ENCODE data around the gene NRXN3.
A peak's percentile ranks its signal among the peaks of the same experiment; 100 is the strongest.
"Not testable (repeated sequence)": the region's sequence is repeated elsewhere in the genome, so short reads cannot be mapped to it uniquely, and the experiment has no call there.

NRXN3 gene

GRCh38 chr14:78486081-78486480 lies 315.9 kb downstream of the NRXN3 start:
- no peak for DNase-seq (ENCODE audit: low read depth in 2 of 2)

GRCh38 chr14:78486621-78487020 lies 316.4 kb downstream of the NRXN3 start:
- no peak for DNase-seq (ENCODE audit: low read depth in 2 of 2)

DNA sequence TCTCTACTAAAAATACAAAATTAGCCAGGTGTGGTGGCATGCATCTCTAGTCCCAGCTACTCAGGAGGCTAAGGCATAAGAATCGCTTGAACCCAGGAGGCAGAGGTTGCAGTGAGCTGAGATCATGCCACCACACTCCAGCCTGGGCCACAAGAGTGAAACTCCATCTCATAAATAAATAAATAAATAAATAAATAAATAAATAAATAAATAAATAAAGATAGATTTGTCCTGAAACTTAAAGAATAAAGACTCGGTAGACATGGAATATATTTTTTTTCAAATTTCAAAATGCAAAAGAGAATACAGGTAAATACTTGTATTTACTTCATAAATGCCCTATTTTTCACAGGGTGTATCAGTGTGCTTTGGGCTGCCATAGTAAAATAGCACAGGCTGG lies 317.4 kb downstream of the NRXN3 start:
- DNase-seq (ENCODE audit: low read depth in 2 of 2), result not testable (repeated sequence)

GRCh38 chr14:78488938-78489337 lies 318.8 kb downstream of the NRXN3 start:
- DNase-seq (ENCODE audit: low read depth in 2 of 2), result no peak

GRCh38 chr14:78491048-78491447 lies 320.9 kb downstream of the NRXN3 start:
- DNase-seq (ENCODE audit: low read depth in 2 of 2), result no peak

- DNase-seq (ENCODE audit: low read depth in 2 of 2), result no peak
Measured at GRCh38 chr14:78498062-78498595, 328.0 kb downstream of the NRXN3 start.

GRCh38 chr14:78501909-78502308 lies 331.7 kb downstream of the NRXN3 start:
- DNase-seq (ENCODE audit: low read depth in 2 of 2), result no peak

- DNase-seq (ENCODE audit: low read depth in 2 of 2), result no peak
Measured at GRCh38 chr14:78508023-78508422, 337.9 kb downstream of the NRXN3 start.

DNA sequence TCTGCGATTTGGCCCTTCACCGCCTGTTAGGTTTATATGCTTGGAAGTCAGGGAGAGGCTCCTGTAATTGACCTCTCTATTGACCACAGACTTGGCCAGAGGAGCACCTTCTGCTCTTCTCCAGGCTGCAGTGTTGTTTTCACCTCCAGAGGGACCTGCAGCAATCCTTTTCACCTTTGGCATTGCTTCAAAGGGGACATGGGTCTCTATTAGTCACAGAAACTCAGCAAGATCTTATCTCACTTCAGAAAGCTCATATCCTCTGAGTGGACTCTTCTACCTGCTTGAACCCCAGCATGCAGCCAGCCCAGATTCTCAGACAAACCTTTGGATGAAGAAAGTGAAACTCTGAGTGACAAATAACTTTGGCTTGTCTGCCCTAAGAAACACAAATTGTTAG lies 339.3 kb downstream of the NRXN3 start:
- DNase-seq (ENCODE audit: low read depth in 2 of 2), result no peak

DNA sequence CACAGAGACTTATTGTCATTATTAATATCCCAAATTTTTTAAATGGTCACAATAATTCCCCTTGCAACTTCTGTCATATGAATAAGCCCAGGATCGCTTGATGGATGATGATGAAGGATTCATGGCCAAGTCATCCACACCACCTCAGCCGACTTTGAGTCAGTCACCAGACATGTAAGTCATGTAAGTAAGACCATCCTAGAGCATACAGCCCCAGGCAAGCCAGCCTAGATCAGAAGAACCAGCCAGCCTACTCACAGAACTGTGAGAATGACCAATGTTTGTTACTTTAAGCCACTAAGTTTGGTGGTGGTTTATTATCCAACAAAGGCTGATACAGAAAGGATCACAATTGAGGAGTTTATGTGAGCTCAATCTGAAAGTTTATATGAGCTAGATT lies 341.8 kb downstream of the NRXN3 start:
- DNase-seq (ENCODE audit: low read depth in 2 of 2), result no peak

DNA sequence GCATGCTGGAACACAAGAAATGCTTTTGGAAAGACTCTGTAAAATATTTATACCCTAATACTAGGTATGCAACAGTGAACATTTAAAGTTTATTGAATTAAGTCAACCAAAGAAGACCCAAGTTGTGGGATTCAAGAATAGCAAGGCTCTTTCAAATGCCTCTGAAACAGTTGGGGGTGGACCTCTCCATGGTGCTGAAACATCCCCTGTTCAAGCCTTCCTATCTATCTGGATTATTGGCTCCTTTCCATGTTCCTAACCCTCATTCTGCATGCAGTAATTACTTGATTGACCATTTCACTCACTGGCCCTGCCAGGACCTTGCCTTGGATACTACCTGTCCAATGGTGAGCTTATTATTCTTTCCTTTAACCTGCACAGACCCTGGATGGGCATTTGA lies 349.7 kb downstream of the NRXN3 start:
- DNase-seq (ENCODE audit: low read depth in 2 of 2), result peak in 1 of 2 donors; percentile 6

GRCh38 chr14:78524196-78524595 lies 354.0 kb downstream of the NRXN3 start:
- DNase-seq (ENCODE audit: low read depth in 2 of 2), result no peak

DNA sequence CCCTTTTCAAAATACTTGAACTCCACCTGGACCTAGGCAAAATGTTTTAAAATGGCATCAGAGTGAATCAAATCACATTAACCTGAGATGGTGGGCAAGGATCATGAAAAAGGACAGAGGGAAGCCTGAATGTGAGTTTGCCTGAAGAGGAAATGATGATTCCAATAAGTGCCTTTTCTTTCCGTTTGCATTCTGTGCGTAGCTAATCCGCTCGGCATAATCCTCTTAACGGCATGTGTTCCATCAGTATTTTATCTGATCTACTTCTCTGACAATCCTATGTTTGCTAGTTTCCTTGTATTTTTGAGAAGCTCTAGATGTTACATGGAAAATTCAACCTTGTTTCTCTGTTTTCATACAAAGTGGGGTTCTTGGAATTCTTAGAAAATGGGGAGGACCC lies 354.6 kb downstream of the NRXN3 start:
- no peak for DNase-seq (ENCODE audit: low read depth in 2 of 2)

- no peak for DNase-seq (ENCODE audit: low read depth in 2 of 2)
Measured at GRCh38 chr14:78530078-78530477, 359.9 kb downstream of the NRXN3 start.

GRCh38 chr14:78534141-78534540 lies 364.0 kb downstream of the NRXN3 start:
- DNase-seq (ENCODE audit: low read depth in 2 of 2), result no peak

DNA sequence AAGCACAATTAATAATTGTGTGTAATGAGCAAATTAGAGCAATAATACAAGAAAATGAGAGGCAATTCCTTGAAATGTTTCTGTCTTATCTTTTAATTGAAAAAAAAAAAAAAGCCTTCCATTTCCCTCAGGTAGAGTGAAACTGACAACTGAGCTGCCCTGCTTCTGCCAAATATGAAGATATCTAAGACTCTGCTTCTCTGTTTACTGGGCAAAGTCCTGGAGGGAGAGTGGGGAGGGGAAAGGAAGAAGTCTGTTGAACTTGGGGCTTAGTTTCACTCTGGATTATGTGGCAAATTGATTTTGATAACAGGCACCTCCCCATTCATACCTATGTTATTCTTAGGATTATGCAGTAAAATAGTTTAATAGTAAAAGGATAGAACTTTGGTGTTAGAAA lies 364.9 kb downstream of the NRXN3 start:
- DNase-seq (ENCODE audit: low read depth in 2 of 2), result no peak

- DNase-seq (ENCODE audit: low read depth in 2 of 2), result not testable (repeated sequence)
Measured at GRCh38 chr14:78541788-78542187, 371.6 kb downstream of the NRXN3 start.

DNA sequence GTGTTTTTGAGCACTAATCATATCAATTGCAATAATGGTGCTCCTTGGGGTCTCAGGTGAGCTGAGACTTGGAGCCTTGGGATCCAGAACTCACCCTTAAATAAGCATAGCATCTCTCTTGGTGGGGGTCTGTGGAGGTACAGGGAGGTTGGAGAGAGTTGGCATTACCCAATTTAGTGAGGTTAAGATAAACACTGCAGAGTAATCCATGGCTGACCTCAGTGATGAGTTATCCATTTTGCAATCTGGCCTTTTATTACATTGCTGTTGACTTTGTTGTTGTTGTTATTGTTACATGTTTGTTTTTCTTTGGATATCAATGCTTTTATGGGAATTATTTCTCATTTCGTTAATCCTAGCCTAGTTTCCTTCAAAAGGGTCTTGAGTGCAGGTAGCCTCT lies 373.3 kb downstream of the NRXN3 start:
- no peak for DNase-seq (ENCODE audit: low read depth in 2 of 2)

- no peak for DNase-seq (ENCODE audit: low read depth in 2 of 2)
Measured at GRCh38 chr14:78561074-78561473, 390.9 kb downstream of the NRXN3 start.

DNA sequence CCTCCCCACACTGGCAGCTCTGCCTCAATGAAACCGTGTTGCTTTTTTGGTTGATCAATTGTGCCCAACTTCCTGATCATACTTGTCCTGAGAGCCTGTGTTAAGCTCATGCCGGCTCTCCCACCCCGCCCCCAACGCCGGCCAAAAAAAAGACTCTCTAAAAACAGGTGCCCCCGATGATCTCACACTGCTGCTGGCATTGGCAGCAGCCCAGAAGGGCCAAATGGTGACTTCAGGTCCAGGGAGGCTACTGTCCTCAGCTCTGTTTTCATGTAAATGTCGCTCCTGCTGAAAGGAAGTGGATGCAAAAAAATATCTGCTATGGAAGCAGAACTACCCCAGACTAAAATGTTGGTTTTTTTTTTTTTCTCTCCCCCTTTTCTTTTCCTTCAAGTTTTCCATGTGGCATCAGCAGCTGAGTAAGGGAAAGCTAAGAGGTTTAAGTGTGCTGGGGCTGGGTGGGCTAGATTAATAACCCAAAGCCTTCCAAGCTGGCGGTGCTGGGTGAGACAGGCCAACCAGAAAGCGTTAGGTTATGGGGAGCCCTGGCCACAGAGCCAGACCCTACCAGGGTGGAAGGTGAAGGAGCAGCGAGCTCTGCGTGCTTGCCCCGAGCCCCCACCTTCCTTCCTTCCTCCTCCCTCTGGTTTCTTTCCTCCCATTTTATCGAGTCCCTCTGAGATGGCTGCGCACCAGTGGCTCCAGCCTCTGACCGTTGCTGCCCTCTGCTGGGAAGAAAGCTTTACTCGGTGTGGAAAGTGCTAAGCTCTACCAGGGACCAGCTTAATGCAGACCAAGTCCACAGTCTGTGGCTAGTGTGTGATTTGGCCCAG lies 396.1 kb downstream of the NRXN3 start:
- DNase-seq (ENCODE audit: low read depth in 2 of 2), result peak; percentile 58 to 64

- no peak for DNase-seq (ENCODE audit: low read depth in 2 of 2)
Measured at GRCh38 chr14:78566859-78567172, 396.6 kb downstream of the NRXN3 start.

- no peak for DNase-seq (ENCODE audit: low read depth in 2 of 2)
Measured at GRCh38 chr14:78567343-78567742, 397.2 kb downstream of the NRXN3 start.

- DNase-seq (ENCODE audit: low read depth in 2 of 2), result not testable (repeated sequence)
Measured at GRCh38 chr14:78573736-78574135, 403.6 kb downstream of the NRXN3 start.
